Measurements from ENCODE around the gene ADAMTS6.
"Not testable (repeated sequence)": the region's sequence is repeated elsewhere in the genome, so short reads cannot be mapped to it uniquely, and the experiment has no call there.

The ADAMTS6 gene

GRCh38 chr5:65364907-65365306, 116.8 kb downstream of the ADAMTS6 start:
- no peak for DNase-seq

DNA sequence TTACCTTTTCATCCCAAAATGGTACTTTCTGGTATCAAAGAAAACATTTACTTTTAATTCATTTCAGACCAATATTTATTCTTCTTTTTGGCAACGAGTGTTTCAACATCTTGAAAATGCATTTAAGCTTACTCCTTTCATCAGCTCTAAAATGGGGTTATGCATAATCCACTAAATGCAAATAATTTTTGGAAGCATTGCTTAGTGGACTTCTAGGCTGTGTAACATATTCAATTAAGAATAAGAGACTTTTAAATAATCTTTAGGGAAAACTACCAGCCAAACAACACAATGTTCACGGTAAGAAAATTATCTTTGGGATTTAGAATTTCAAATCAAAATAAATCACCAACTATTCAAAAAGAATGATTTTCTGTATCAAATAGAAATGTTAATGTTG, 118.2 kb downstream of the ADAMTS6 start:
- DNase-seq = no peak

DNA sequence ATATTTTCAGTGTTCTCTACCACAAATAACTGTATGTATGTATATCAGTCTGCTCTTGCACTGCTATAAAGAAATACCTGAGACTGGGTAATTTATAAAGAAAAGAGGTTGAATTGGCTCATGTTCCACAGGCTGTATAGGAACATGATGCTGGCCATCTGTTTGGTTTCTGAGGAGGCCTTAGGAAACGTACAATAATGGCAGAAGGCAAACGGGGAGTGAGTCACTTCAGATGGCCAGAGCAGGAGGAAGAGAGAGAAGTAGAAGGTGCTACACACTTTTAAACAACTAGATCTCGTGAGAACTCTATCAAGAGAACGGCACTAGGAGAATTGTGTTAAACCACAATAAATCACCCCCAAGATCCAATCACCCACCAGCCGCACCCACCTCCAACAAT, 121.7 kb downstream of the ADAMTS6 start:
- DNase-seq = peak; percentile 59

GRCh38 chr5:65359569-65359968, 122.2 kb downstream of the ADAMTS6 start:
- no peak for DNase-seq

- DNase-seq = no peak
Observed at GRCh38 chr5:65356274-65356673, 125.4 kb downstream of the ADAMTS6 start.

DNA sequence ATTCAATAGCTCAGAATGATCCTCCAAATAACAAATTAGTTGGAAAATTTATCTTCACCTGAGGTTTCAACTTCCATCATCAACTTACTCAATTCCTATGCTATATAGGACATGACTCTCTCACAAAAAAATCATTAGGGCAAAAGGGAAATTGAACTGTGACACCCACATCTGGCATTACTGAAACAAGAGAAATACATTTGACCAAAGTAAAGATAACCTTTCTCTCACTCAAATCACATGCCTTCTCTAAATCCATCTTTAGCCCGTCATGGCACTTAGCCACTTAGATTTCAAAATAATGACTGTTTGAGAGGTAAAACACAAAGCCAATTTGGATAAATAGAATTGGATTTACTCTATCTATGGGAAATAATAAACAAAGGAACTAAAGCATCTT, 126.4 kb downstream of the ADAMTS6 start:
- DNase-seq = no peak

- no peak for DNase-seq
Observed at GRCh38 chr5:65341835-65342234, 139.9 kb downstream of the ADAMTS6 start.

DNA sequence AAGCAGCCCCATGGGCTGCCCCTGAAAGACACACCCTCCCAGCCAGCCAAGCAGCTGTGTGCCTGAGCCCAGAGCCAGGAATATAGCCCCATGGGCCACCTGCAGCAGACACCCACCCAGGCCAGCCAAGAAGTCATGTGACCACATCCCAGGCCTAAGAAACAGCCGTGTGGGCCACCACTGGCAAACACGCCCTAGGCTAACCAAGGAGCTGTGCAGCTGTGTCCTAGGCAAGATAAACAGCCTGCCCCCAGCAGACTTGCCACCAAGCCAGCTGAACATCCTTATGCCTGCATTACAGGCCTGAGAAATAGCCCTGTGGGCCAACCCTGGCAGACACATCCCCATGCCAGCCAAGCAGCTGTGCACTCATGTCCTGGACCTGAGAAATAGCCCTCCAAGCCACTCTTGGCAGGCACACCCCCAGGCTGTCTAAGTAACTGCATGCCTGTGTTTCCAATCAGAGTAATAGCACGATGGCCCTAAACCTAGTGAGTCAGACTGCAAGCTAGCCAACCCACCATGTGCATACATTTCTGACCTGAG, 143.0 kb downstream of the ADAMTS6 start:
- DNase-seq = no peak

- DNase-seq = peak; percentile 74
Observed at GRCh38 chr5:65334077-65334476, 147.6 kb downstream of the ADAMTS6 start.

DNA sequence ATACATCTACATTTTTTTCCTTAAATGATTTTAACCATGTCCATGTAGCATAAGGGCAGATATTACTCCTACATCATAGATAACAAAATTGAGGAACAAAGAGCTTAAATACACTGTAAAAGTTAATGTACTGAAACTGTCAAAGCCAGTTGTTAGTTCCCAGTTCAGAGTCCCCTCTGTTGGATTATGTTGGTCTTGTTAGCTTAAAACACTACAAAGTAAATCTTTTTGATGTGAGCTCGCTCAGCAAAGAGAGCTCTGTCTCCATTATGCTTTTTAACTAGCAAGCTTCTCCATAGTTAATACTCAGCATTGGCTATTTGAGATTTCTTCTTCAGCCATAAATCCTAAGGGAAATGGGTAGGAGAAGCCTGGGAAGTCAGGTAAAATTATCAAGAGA, 149.1 kb downstream of the ADAMTS6 start:
- no peak for DNase-seq

DNA sequence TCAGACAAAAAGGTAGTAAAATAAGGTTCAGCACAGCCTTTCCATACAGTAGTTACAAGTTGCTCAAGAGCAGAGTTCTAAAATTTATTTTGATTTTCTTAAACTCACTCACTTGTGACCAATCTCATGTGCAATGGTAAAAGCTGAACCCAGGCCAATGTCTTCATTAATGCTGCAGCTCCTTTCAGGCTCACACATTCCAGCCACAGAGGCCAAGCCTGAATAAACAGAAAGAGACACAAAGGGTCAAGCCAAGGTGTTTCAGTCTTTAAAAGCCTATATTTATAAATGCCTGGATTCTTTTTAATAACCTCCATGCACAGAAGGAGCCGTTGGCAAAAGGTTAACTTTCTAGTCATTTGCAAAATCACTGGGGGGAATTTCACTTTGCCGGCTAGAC, 152.5 kb downstream of the ADAMTS6 start:
- no peak for DNase-seq

DNA sequence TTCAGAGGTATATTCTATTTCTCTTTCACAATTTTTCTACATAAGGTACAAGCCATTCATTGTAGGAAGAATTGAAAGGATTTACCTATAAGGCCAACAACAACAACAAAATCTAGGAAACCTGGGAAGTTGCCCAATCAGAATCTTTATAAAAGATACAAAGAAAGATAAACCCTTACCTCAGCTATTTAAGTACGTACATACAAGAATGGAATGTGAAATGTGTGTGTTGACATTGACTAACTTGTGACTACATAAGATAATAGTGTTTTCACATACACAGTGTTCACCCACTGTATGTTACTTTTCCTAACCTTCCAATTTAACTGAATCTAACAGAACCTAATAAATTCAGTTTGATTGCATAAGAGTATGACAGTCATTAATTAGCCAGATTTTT, 154.1 kb downstream of the ADAMTS6 start:
- no peak for DNase-seq

GRCh38 chr5:65326922-65327321, 154.8 kb downstream of the ADAMTS6 start:
- DNase-seq = no peak

DNA sequence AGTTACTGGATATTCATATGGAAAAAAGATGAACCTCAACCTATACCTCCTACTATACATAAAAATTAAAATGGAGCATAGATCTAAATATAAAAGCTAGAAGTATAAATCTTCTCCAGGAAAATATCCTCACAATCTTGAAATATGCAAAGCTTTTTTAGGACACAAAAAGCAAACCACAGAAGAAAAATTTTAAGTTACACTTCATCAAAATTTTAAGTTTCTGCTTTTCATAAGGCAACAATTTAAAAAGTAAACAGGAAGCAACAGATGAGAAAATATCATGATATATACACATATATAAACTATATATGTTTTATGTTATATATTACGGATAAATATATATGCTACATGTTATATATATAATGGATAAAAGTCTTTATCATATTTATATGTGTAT, 157.5 kb downstream of the ADAMTS6 start:
- DNase-seq = no peak

DNA sequence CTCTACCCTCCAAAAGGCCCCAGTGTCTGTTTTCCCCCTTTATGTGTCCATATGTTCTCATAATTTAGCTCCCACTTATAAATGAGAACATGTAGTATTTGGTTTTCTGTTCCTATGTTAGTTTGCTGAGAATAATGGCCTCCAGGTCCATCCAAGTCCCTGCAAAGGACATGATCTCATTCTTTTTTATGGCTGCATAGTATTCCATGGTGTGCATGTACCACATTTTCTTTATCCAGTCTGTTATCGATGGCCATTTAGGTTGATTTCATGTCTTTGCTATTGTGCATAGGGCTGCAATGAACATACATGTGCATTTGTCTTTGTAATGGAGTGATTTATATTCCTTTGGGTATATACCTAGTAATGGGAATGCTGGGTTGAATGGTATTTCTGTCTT, 161.0 kb downstream of the ADAMTS6 start:
- DNase-seq = not testable (repeated sequence)

GRCh38 chr5:65320250-65320649, 161.5 kb downstream of the ADAMTS6 start:
- no peak for DNase-seq

GRCh38 chr5:65307931-65308330, 173.8 kb downstream of the ADAMTS6 start:
- no peak for DNase-seq

DNA sequence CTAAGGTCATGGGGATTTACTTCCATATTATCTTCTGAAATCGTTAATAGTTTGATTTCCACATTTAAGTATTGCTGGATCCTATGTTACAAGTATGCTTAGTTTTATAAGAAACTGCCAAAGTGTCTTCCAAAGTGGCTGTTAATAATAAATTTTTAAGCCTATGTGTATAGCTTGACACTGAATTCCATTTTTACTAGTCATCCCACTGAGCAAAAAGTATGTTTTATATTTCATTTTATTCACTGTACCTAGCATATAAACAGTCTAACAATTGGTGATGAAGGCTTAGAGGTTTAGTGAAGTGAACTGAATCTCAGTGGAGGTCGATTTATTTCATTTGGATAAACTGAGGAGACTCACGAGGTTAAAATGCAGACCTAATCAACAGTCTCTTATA, 174.6 kb downstream of the ADAMTS6 start:
- no peak for DNase-seq

DNA sequence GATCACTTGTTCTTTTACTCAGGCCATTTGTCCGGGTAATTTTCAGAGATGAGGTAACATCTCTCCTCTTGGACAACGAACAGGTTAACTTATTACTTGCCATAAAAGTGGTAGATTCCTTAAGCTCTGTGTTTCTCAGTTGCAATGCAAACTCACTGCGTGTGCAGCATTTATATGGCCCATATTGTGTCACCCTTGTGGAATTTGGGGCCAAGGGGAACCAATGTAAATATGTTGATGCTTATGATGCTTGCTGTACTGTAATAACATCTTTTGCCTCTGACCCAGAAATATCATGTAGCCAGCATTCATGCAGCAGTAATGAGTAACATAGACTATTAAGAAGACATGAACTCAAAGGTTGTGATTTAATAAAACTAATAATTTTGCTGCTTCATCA, 175.8 kb downstream of the ADAMTS6 start:
- no peak for DNase-seq

- no peak for DNase-seq
Observed at GRCh38 chr5:65299861-65300260, 181.9 kb downstream of the ADAMTS6 start.

- no peak for DNase-seq
Observed at GRCh38 chr5:65296067-65296466, 185.7 kb downstream of the ADAMTS6 start.

- no peak for DNase-seq
Observed at GRCh38 chr5:65292196-65292595, 189.5 kb downstream of the ADAMTS6 start.

DNA sequence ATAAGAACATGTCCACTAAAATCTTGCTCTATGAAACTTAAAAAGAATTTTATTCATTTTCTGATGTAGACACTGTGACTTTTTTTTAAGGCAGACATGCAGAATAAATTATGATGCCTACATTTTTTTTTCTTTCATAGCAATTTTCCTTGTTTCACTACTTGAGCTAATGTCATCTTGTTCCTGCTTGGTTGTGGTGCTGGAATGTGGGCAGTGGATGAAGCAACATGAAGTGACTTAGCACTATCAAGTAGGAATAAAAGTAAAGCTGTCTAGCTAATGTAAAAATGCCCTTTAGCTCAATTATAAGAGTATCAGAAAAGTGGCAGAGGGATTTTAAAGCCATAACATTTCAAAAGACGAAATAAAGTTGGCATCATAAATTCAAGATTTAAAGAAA, 191.0 kb downstream of the ADAMTS6 start:
- DNase-seq = no peak

GRCh38 chr5:65288657-65289056, 193.1 kb downstream of the ADAMTS6 start:
- DNase-seq = no peak

- DNase-seq = no peak
Observed at GRCh38 chr5:65279603-65280002, 202.1 kb downstream of the ADAMTS6 start.
